Suprapubic skin (tissue), 4 donors: Measurements from ENCODE around the gene IL4I1. TPM values are rescaled to one million over a fixed set of nuclear protein-coding genes. Genes with fewer than 3 reads are reported as not detected.
A peak's percentile ranks its signal among the peaks of the same experiment; 100 is the strongest.

Source experiments
- DNase-seq, 2 donors: peaks; one replicate each; pipeline ENCODE4 v3.0.0-alpha.2; 2019; ENCODE audit warnings: low spot score in 2 of 2
- H3K27ac ChIP-seq: fragments of 200-600 bp; sonication (generic); one replicate; pipeline ENCODE4 v1.5.1; 2019
- H3K27me3 ChIP-seq: fragments of 200-600 bp; sonication (generic); one replicate; pipeline ENCODE4 v1.5.1; 2019
- H3K36me3 ChIP-seq: fragments of 200-600 bp; sonication (generic); one replicate; pipeline ENCODE4 v1.5.1; 2019
- H3K4me1 ChIP-seq: fragments of 200-600 bp; sonication (generic); one replicate; pipeline ENCODE4 v1.5.1; 2019
- H3K4me3 ChIP-seq: fragments of 200-600 bp; sonication (generic); one replicate; pipeline ENCODE4 v1.5.1; 2019; ENCODE audit warnings: mild to moderate bottlenecking
- H3K9me3 ChIP-seq: fragments of 200-600 bp; sonication (generic); one replicate; pipeline ENCODE4 v1.5.1; 2019
- CTCF ChIP-seq, 2 donors: fragments of 200-600 bp in 1 of 2; fragments of 450-650 bp in 1 of 2; sonication (generic) in 1 of 2; IDR thresholded peaks; one replicate each; pipeline ENCODE4 v1.5.1; 2016 to 2019; ENCODE audit warnings: antibody characterized with exemption in 2 of 2, mild to moderate bottlenecking in 1 of 2, moderate library complexity in 1 of 2
- EP300 ChIP-seq: sonication (generic); formaldehyde crosslinking; IDR thresholded peaks from one replicate; pipeline ENCODE4 v1.6.1; 2017; ENCODE audit warnings: antibody characterized with exemption
- POLR2A ChIP-seq, 2 donors: fragments of 450-650 bp; IDR thresholded peaks; one replicate each; pipeline ENCODE4 v1.6.1; 2017; ENCODE audit warnings: antibody characterized with exemption in 2 of 2, mild to moderate bottlenecking in 2 of 2, moderate library complexity in 2 of 2
- POLR2AphosphoS5 ChIP-seq, 3 donors: sonication (generic); formaldehyde crosslinking; IDR thresholded peaks; one replicate each; pipeline ENCODE4 v1.6.1; 2017; ENCODE audit warnings: antibody characterized with exemption in 3 of 3
- WGBS: methylation state at CpG from one replicate; pipeline ENCODE4 v1.1.5; 2018; 5-methylcytosine and 5-hydroxymethylcytosine counted together
- total RNA-seq, 4 donors: library from RNA; depleted of rRNA; stranded (reverse); fragments of >200 nt; gene quantifications; one replicate each; pipeline ENCODE4 v1.1.0, GENCODE V29; 2016

Gene IL4I1
- total RNA-seq, 4 donors from 2014 or later, result 0.89 TPM; not detected in 3

- H3K4me1 ChIP-seq, result peaks cover 38% of the 10 kb centered on the region
- H3K27me3 ChIP-seq, result no peaks in the 10 kb centered on the region
- TF ChIP-seq POLR2A (IDR thresholded peaks at IDR 0.05) (no peak), CTCF (IDR thresholded peaks at IDR 0.05) (no peak), POLR2AphosphoS5 (IDR thresholded peaks at IDR 0.05) (no peak), EP300 (no peak)
- no peaks in the 10 kb centered on the region for H3K9me3 ChIP-seq
- DNase-seq, result peak in 1 of 2 donors; percentile 60
- WGBS, result 89% methylated on average over 18 of the region's 18 CpGs
- H3K36me3 ChIP-seq, result no peaks in the 10 kb centered on the region
- H3K4me3 ChIP-seq, result no peak overlapping the region
- H3K27ac ChIP-seq, result no peak overlapping the region
Observed at GRCh38 chr19:49894011-49894664, 2.5 kb downstream of the IL4I1 start.

- no peaks in the 10 kb centered on the region for H3K27me3 ChIP-seq
- TF ChIP-seq EP300, result no peak
- WGBS, result 94% methylated on average over 1 of the region's 1 CpG
- H3K9me3 ChIP-seq, result no peaks in the 10 kb centered on the region
- peaks cover 6% of the 10 kb centered on the region for H3K36me3 ChIP-seq
- H3K27ac ChIP-seq, result no peak overlapping the region
- no peak overlapping the region for H3K4me3 ChIP-seq
- H3K4me1 ChIP-seq, result peaks cover 32% of the 10 kb centered on the region
- DNase-seq, result no peak
Observed at GRCh38 chr19:49892716-49893115, 4.0 kb downstream of the IL4I1 start.

- H3K27me3 ChIP-seq, result no peaks in the 10 kb centered on the region
- DNase-seq, result no peak
- 83% methylated on average over 17 of the region's 17 CpGs for WGBS
- no peak overlapping the region for H3K4me3 ChIP-seq
- TF ChIP-seq EP300 (no peak), CTCF (IDR thresholded peaks at IDR 0.05) (no peak), POLR2AphosphoS5 (IDR thresholded peaks at IDR 0.05) (no peak), POLR2A (IDR thresholded peaks at IDR 0.05) (no peak)
- H3K27ac ChIP-seq, result no peak overlapping the region
- peaks cover 6% of the 10 kb centered on the region for H3K36me3 ChIP-seq
- H3K9me3 ChIP-seq, result no peaks in the 10 kb centered on the region
- H3K4me1 ChIP-seq, result peaks cover 23% of the 10 kb centered on the region
Observed at GRCh38 chr19:49891393-49891792, 5.3 kb downstream of the IL4I1 start.

- 4% methylated on average over 47 of the region's 69 CpGs for WGBS
- H3K27ac ChIP-seq, result no peak overlapping the region
- H3K4me3 ChIP-seq, result peak overlapping the region; percentile 49
- peaks cover 23% of the 10 kb centered on the region for H3K4me1 ChIP-seq
- H3K27me3 ChIP-seq, result no peaks in the 10 kb centered on the region
- peak in 1 of 2 donors; percentile 76 for DNase-seq
- peaks cover 7% of the 10 kb centered on the region for H3K36me3 ChIP-seq
- H3K9me3 ChIP-seq, result no peaks in the 10 kb centered on the region
- TF ChIP-seq EP300, result no peak
- TF ChIP-seq CTCF (IDR thresholded peaks at IDR 0.05), result no peak
Observed at GRCh38 chr19:49890349-49891311, 6.1 kb downstream of the IL4I1 start.

- no peaks in the 10 kb centered on the region for H3K27me3 ChIP-seq
- H3K36me3 ChIP-seq, result peaks cover 15% of the 10 kb centered on the region
- WGBS, result 36% methylated on average over 36 of the region's 71 CpGs
- H3K9me3 ChIP-seq, result no peaks in the 10 kb centered on the region
- peak; percentile 52 to 94 for TF ChIP-seq CTCF (IDR thresholded peaks at IDR 0.05)
- TF ChIP-seq EP300, result no peak
- peak in 2 of 3 donors; percentile 60 to 85 for TF ChIP-seq POLR2AphosphoS5 (IDR thresholded peaks at IDR 0.05)
- TF ChIP-seq POLR2A (IDR thresholded peaks at IDR 0.05), result no peak
- peaks cover 23% of the 10 kb centered on the region for H3K4me1 ChIP-seq
- H3K4me3 ChIP-seq, result peak overlapping the region; percentile 49
- no peak overlapping the region for H3K27ac ChIP-seq
- DNase-seq, result peak in 1 of 2 donors; percentile 84
Observed at GRCh38 chr19:49889687-49890348, 6.9 kb downstream of the IL4I1 start.
